Stimulated activated naive CD8-positive, alpha-beta T cell treated with anti-CD3 and anti-CD28 coated beads, Interleukin-15, amount 100 ng/mL, for 72 hours (primary cell): ENCODE measurements around the gene DNAH17.

Experiments used
- ATAC-seq: fragments of 150-1000 bp; cut with Tn5 transposase; 2 replicates; pipeline ENCODE4 v1.10.0; 2021; ENCODE audit warnings: mild to moderate bottlenecking, moderate library complexity
- DNase-seq, 2 donors: peaks; one replicate each; pipeline ENCODE4 v3.0.0; 2021 to 2022
- H3K27ac Mint-ChIP-seq, 2 donors: one replicate each; pipeline ENCODE4 v1.8.0; 2022; ENCODE audit warnings: mild to moderate bottlenecking in 2 of 2, mixed read lengths in 2 of 2, moderate library complexity in 2 of 2
- H3K27me3 Mint-ChIP-seq: one replicate; pipeline ENCODE4 v1.8.0; 2022; ENCODE audit warnings: mixed read lengths
- H3K4me1 Mint-ChIP-seq: one replicate; pipeline ENCODE4 v1.8.0; 2022; ENCODE audit warnings: mild to moderate bottlenecking, mixed read lengths
- H3K4me3 Mint-ChIP-seq, 2 donors: one replicate each; pipeline ENCODE4 v1.8.0; 2022; ENCODE audit warnings: mild to moderate bottlenecking in 2 of 2, mixed read lengths in 2 of 2, moderate library complexity in 1 of 2
- H3K9me3 Mint-ChIP-seq, 2 donors: one replicate each; pipeline ENCODE4 v1.8.0; 2022; ENCODE audit warnings: mixed read lengths in 2 of 2

The DNAH17 gene, protein sequence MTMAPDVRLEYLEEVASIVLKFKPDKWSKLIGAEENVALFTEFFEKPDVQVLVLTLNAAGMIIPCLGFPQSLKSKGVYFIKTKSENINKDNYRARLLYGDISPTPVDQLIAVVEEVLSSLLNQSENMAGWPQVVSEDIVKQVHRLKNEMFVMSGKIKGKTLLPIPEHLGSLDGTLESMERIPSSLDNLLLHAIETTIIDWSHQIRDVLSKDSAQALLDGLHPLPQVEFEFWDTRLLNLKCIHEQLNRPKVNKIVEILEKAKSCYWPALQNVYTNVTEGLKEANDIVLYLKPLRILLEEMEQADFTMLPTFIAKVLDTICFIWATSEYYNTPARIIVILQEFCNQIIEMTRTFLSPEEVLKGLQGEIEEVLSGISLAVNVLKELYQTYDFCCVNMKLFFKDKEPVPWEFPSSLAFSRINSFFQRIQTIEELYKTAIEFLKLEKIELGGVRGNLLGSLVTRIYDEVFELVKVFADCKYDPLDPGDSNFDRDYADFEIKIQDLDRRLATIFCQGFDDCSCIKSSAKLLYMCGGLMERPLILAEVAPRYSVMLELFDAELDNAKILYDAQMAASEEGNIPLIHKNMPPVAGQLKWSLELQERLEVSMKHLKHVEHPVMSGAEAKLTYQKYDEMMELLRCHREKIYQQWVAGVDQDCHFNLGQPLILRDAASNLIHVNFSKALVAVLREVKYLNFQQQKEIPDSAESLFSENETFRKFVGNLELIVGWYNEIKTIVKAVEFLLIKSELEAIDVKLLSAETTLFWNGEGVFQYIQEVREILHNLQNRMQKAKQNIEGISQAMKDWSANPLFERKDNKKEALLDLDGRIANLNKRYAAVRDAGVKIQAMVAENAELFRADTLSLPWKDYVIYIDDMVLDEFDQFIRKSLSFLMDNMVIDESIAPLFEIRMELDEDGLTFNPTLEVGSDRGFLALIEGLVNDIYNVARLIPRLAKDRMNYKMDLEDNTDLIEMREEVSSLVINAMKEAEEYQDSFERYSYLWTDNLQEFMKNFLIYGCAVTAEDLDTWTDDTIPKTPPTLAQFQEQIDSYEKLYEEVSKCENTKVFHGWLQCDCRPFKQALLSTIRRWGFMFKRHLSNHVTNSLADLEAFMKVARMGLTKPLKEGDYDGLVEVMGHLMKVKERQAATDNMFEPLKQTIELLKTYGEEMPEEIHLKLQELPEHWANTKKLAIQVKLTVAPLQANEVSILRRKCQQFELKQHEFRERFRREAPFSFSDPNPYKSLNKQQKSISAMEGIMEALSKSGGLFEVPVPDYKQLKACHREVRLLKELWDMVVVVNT (N-terminal part only)

GRCh38 chr17:78577296-78577695, at the start of gene DNAH17:
Gene DNAH17, minus strand, starts transcription at chr17:78577396. Its CDS starts 2,339 bp downstream, at chr17:78575057.
- Mint-ChIP-seq H3K27me3 (no peaks in the 10 kb centered on the region), H3K4me1 (no peaks in the 10 kb centered on the region), H3K9me3 (no peaks in the 10 kb centered on the region), H3K4me3 (no peak within 1 kb of the TSS), H3K27ac (no peak within 1 kb of the TSS)
- DNase-seq (no peak), ATAC-seq (no peak)

DNA sequence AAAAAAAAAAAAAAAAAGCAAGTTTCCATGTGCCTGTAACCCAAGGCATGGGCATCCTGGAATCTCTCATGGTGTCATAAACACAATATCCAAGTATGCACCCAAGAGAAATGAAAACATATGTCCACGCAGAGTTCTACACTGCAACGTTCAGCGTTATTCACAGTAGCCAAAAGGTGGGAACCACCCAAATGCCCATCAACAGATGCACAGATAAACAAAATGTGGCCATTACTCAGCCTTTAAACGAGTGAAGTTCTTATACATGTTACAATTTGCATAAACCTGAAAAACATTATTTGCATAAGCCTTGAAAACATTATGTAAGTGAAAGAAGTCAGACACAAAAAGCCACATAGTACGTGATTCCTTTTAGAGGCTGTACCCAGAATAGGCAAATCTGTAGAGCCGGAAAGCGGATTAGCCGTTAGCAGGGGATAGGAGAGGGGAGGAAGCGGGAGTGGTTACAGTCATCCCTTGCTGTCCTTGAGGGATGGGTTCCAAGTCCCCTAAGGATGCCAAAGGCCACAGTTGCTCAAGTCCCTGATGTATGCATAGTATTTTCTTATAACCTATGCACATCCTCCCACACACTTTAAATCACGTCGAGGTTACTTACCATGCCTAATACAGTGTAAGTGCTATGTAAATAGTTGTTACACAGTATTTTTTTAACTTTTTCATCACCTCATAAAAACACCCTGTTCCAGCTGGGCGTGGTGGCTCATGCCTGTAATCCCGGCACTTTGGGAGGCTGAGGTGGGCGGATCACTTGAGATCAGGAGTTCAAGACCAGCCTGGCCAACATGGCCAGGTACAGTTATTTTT, 47.3 kb upstream of the DNAH17 start:
- DNase-seq (no peak), ATAC-seq (no peak)
- no peaks in the 10 kb centered on the region for H3K4me1 Mint-ChIP-seq
- H3K4me3 Mint-ChIP-seq, result no peak overlapping the region
- H3K27ac Mint-ChIP-seq, result no peak overlapping the region
- H3K9me3 Mint-ChIP-seq, result no peaks in the 10 kb centered on the region
- H3K27me3 Mint-ChIP-seq, result no peaks in the 10 kb centered on the region

DNA sequence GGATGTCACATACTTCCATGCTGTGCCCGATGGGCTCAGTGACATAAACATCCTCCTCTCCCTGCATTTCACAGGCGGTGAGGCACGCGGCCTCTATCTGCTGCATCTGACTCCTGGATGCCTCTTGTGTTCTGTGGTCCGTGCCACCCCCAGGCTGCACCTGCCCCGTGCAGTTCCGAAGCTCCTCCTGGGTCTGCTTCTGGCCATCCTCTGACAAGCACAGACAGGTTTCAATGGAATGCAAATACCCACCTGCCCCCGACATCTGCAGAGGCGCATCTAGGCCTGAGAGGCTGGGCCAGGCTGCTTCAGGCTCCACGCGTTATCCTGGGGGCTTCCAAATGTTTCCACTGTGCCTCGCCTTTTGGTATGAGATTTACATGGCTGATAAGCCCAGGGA, 46.3 kb upstream of the DNAH17 start:
- H3K4me3 Mint-ChIP-seq, result no peak overlapping the region
- ATAC-seq (no peak), DNase-seq (no peak)
- H3K9me3 Mint-ChIP-seq, result no peaks in the 10 kb centered on the region
- no peaks in the 10 kb centered on the region for H3K27me3 Mint-ChIP-seq
- H3K27ac Mint-ChIP-seq, result no peak overlapping the region
- no peaks in the 10 kb centered on the region for H3K4me1 Mint-ChIP-seq

GRCh38 chr17:78622491-78623265, 45.5 kb upstream of the DNAH17 start:
- Mint-ChIP-seq H3K4me1 (no peaks in the 10 kb centered on the region), H3K9me3 (no peaks in the 10 kb centered on the region), H3K27ac (no peak overlapping the region), H3K27me3 (no peaks in the 10 kb centered on the region), H3K4me3 (no peak overlapping the region)
- no peak for DNase-seq
- no peak for ATAC-seq

- Mint-ChIP-seq H3K27ac (no peak overlapping the region), H3K4me3 (no peak overlapping the region), H3K9me3 (no peaks in the 10 kb centered on the region), H3K4me1 (no peaks in the 10 kb centered on the region), H3K27me3 (no peaks in the 10 kb centered on the region)
- ATAC-seq, result no peak
- no peak for DNase-seq
Observed at GRCh38 chr17:78621720-78622490, 44.7 kb upstream of the DNAH17 start.

GRCh38 chr17:78620099-78620498, 42.9 kb upstream of the DNAH17 start:
- ATAC-seq (no peak), DNase-seq (no peak)
- Mint-ChIP-seq H3K27me3 (no peaks in the 10 kb centered on the region), H3K9me3 (no peaks in the 10 kb centered on the region), H3K4me3 (no peak overlapping the region), H3K4me1 (no peaks in the 10 kb centered on the region), H3K27ac (no peak overlapping the region)

DNA sequence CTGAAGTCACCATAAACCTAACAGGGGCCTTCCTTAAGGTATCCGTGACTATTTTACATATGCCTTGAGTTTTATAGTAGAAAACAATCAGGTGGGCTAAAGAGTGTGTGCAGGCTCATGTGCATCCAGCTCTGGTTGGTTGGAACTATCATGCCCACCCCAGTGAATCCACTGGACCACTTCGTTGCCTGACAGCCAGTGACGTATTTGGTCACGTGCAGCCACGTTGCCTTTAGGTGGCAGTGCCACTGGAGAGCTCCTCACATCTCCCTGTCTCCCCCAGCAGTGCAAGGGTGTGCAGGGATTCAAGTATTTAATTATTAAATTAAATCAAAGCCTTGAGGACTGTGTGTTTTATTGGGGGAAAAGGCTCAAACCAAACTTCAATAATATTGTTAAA, 42.1 kb upstream of the DNAH17 start:
- H3K4me3 Mint-ChIP-seq, result no peak overlapping the region

DNA sequence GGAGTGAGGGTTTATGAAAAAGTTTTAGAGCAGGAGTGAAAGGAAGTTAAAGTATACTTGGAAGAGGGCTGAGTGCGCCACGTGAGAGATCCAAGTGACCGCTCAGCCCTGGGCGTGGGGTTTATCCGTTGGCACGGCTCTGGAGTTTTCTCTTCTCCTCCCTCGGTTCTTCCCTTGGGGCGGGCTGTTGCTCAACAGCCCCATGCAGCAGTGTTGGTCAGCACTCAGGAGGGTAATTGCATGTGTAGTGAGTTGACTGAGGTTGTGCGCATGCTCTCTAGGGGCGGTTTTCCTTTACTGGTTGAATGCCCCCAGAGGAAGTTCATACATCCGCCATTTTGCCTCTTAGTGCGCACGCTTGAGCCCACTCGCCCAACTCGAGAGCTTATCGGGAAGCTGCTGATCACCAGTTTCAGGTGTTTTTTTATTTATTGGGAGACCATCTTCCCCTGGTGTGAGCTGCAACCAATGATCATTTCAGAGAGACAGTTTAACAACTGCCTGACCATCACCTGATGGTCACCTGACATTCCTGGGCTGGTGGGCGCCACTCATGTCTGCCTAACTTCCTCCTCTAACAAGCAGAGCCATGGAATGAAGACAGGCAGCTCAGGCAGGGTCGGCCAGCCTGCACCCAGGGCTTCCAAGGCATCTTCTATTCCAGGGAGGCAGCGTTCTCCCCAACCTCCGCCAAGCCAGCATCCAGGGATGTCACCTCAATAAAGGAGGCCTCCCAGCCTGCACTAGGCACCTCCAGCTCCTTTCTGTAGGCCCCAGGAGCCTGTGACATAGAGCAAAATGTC, 41.3 kb upstream of the DNAH17 start:
- H3K4me1 Mint-ChIP-seq, result no peaks in the 10 kb centered on the region
- H3K27ac Mint-ChIP-seq, result no peak overlapping the region
- no peaks in the 10 kb centered on the region for H3K27me3 Mint-ChIP-seq
- no peaks in the 10 kb centered on the region for H3K9me3 Mint-ChIP-seq
- no peak overlapping the region for H3K4me3 Mint-ChIP-seq
- DNase-seq, result no peak
- ATAC-seq, result no peak

More for the DNA sequence above, 42.1 kb upstream of the DNAH17 start:
- Mint-ChIP-seq H3K4me1 (no peaks in the 10 kb centered on the region), H3K9me3 (no peaks in the 10 kb centered on the region), H3K27me3 (no peaks in the 10 kb centered on the region), H3K27ac (no peak overlapping the region)
- ATAC-seq, result no peak
- no peak for DNase-seq

DNA sequence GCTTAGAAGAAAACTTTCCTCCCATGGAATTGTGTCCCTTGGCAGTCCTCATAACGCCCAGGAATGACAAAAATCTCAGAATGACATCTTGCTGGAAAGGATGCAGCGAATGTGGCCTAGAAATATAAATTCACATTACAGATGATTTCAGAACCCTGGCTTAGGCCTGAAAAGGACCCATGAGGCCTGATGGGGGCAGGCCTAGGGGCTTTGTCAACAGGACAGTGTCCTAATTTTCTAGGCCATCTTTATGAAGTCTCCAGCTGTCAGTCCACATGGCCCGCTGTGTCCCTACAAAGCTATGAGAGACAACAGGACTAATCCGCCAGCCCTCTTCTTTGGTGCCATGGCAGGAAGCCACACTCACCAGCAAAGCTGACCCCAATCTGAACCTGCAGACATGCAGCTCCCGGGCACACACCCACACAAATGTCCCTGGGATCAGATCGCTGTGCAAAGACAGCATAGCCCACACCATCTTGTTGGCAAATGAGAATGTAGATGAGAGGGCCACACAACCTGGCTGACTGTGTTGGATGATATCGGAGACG, 40.4 kb upstream of the DNAH17 start:
- Mint-ChIP-seq H3K4me3 (no peak overlapping the region), H3K27me3 (no peaks in the 10 kb centered on the region), H3K27ac (no peak overlapping the region), H3K9me3 (no peaks in the 10 kb centered on the region), H3K4me1 (no peaks in the 10 kb centered on the region)
- ATAC-seq (no peak), DNase-seq (no peak)

DNA sequence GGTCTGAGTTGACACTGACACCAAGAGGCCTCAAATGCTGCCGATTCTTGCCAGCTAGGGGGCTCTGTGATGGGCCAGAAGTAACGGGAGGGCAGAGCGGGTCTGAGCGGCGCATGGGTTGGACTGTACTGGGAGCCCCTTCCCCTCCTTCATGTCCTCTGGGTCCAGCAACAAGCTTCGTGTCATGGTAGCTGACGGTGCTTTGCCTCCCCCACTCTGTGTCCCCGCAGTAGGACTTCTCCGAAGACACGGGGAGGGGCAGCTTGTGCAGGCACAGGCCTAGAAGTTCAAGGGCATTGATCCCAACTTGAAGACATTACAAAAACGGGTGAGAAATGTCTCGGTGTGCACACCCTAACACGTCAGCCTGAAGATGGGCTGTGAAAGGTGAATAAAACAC, 39.8 kb upstream of the DNAH17 start:
- no peak overlapping the region for H3K4me3 Mint-ChIP-seq
- ATAC-seq, result no peak
- H3K27me3 Mint-ChIP-seq, result no peaks in the 10 kb centered on the region
- no peak for DNase-seq
- H3K9me3 Mint-ChIP-seq, result no peaks in the 10 kb centered on the region
- H3K4me1 Mint-ChIP-seq, result no peaks in the 10 kb centered on the region
- H3K27ac Mint-ChIP-seq, result peak overlapping the region in 1 of 2 donors; percentile 42

GRCh38 chr17:78615631-78616030, 38.4 kb upstream of the DNAH17 start:
- Mint-ChIP-seq H3K27ac (peak overlapping the region in 1 of 2 donors; percentile 54), H3K4me3 (no peak overlapping the region), H3K4me1 (no peaks in the 10 kb centered on the region), H3K9me3 (no peaks in the 10 kb centered on the region), H3K27me3 (no peaks in the 10 kb centered on the region)
- ATAC-seq, result no peak
- no peak for DNase-seq

- Mint-ChIP-seq H3K27ac (no peak overlapping the region), H3K4me1 (no peaks in the 10 kb centered on the region), H3K27me3 (no peaks in the 10 kb centered on the region), H3K9me3 (no peaks in the 10 kb centered on the region), H3K4me3 (no peak overlapping the region)
- DNase-seq (no peak), ATAC-seq (no peak)
Observed at GRCh38 chr17:78613416-78613815, 36.2 kb upstream of the DNAH17 start.

DNA sequence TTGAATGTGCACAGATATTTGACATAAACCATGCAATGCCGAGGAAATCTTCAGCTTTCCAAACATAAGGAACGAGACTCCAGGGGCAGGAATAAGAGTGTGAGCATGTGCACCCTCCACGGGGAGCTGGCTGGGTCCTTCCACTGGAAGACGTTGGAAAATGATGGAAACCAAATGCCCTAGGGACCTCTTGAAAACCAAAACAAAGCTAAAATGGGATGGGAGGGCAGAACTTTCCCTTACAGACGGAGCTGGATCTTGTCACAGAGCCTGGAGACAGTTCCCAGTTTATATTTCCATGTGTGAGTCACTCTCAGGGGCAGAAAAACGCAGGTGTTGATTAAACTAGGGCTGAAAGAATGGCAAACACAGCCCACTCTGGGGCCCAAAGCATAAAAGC, 34.4 kb upstream of the DNAH17 start:
- ATAC-seq, result no peak
- no peak for DNase-seq
- no peak overlapping the region for H3K4me3 Mint-ChIP-seq
- no peaks in the 10 kb centered on the region for H3K27me3 Mint-ChIP-seq
- H3K4me1 Mint-ChIP-seq, result no peaks in the 10 kb centered on the region
- H3K9me3 Mint-ChIP-seq, result no peaks in the 10 kb centered on the region
- no peak overlapping the region for H3K27ac Mint-ChIP-seq
